ENCODE measurements around the gene ABCF1. TPM values are rescaled to one million over a fixed set of nuclear protein-coding genes. Genes with fewer than 3 reads are reported as not detected.

The ABCF1 gene
- total and polyA plus RNA-seq, 9 of the 15 experiments (the other 6 are each of a cell fraction or from before 2014, with no cell fraction given), result 41.6 to 193 (median 102) TPM

DNA sequence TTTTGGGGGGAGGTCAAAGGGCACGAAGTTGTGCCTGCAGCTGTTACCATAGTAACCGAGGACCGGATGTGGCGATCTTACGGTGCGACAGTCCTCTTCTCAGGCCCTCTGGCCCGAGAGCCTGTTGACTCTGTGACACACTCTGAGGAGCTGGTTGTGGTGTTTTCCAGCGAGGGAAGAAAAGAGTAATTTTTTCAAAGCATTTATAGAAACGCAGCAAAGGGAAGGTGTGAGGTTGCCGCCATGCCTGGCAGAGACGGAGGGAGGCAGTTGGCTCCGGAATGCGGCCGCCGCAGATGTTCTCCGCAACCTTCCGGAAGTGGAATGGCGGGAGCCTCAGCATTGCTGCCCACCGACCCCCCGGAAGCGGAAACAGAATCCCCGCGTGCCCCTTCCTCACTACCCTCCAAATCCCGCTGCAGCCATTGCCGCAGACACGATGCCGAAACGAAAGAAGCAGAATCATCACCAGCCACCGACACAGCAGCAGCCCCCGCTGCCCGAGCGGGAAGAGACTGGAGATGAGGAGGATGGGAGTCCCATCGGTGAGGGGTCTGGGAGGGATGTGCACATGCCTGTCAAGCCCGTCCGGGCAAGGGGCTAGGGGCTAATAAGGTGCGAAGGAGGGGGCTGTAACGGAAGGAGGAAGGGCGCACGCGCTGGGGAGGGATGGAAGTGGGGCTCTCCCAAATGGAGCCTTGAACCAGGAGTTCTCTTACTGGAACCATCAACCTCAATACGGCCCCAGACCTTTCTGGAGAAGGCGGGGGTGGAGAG is 14.1 kb upstream of the ABCF1 start, which contains the start of gene PRR3 (continued):
- TF ChIP-seq, protein P1, sequence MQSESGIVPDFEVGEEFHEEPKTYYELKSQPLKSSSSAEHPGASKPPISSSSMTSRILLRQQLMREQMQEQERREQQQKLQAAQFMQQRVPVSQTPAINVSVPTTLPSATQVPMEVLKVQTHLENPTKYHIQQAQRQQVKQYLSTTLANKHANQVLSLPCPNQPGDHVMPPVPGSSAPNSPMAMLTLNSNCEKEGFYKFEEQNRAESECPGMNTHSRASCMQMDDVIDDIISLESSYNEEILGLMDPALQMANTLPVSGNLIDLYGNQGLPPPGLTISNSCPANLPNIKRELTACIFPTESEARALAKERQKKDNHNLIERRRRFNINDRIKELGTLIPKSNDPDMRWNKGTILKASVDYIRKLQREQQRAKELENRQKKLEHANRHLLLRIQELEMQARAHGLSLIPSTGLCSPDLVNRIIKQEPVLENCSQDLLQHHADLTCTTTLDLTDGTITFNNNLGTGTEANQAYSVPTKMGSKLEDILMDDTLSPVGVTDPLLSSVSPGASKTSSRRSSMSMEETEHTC (IDR thresholded peaks at IDR 0.05), result no peak
- TF ChIP-seq NFRKB (IDR thresholded peaks at IDR 0.05; ENCODE audit: low read depth) (peak; percentile 96), BACH1 (tag; IDR thresholded peaks at IDR 0.05) (no peak), ZNF644 (tag; IDR thresholded peaks at IDR 0.05; ENCODE audit: low read depth) (no peak; the same call in 1 of the 2 replicates), CBX1 (IDR thresholded peaks at IDR 0.05; ENCODE audit: low read depth) (no peak), ILK (tag; IDR thresholded peaks at IDR 0.05; ENCODE audit: borderline replicate concordance, low read depth) (no peak), DPF2 (IDR thresholded peaks at IDR 0.05) (peak; percentile 26), TBP (optimal IDR thresholded peaks at IDR 0.05; ENCODE audit: low read depth, low read length) (peak; percentile 92), NCOA4 (IDR thresholded peaks at IDR 0.05; ENCODE audit: partially characterized antibody) (no peak), IFI16 (CRISPR knock-in tag; IDR thresholded peaks at IDR 0.05) (no peak), SAP30 (IDR thresholded peaks at IDR 0.05; ENCODE audit: borderline replicate concordance, insufficient read depth, low read depth, low read length, poor library complexity, severe bottlenecking) (peak; percentile 92), MEF2D (tag; conservative IDR thresholded peaks at IDR 0.05; ENCODE audit: low read depth) (no peak), IRF2 (CRISPR knock-in tag; IDR thresholded peaks at IDR 0.05) (0 out of 2 replicates have a peak, but pooled peaks have one; percentile 79), SNRNP70 (optimal IDR thresholded peaks at IDR 0.05; ENCODE audit: low read depth, low read length) (no peak), SNIP1 (IDR thresholded peaks at IDR 0.05; ENCODE audit: low read depth) (no peak), SMAD3 (CRISPR knock-in tag; conservative IDR thresholded peaks at IDR 0.05) (no peak), HDAC1 (IDR thresholded peaks at IDR 0.05) (peak in 1 of 2 experiments; percentile 85; a peak in 2 of 4 replicates), FOXM1 (IDR thresholded peaks at IDR 0.05; ENCODE audit: low read depth) (no peak), FOXM1 (CRISPR knock-in tag; IDR thresholded peaks at IDR 0.05; ENCODE audit: low read depth) (no peak)
- TF ChIP-seq, protein P2, sequence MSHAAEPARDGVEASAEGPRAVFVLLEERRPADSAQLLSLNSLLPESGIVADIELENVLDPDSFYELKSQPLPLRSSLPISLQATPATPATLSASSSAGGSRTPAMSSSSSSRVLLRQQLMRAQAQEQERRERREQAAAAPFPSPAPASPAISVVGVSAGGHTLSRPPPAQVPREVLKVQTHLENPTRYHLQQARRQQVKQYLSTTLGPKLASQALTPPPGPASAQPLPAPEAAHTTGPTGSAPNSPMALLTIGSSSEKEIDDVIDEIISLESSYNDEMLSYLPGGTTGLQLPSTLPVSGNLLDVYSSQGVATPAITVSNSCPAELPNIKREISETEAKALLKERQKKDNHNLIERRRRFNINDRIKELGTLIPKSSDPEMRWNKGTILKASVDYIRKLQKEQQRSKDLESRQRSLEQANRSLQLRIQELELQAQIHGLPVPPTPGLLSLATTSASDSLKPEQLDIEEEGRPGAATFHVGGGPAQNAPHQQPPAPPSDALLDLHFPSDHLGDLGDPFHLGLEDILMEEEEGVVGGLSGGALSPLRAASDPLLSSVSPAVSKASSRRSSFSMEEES (CRISPR knock-in tag; IDR thresholded peaks at IDR 0.05), result no peak
- TF ChIP-seq, protein P3, sequence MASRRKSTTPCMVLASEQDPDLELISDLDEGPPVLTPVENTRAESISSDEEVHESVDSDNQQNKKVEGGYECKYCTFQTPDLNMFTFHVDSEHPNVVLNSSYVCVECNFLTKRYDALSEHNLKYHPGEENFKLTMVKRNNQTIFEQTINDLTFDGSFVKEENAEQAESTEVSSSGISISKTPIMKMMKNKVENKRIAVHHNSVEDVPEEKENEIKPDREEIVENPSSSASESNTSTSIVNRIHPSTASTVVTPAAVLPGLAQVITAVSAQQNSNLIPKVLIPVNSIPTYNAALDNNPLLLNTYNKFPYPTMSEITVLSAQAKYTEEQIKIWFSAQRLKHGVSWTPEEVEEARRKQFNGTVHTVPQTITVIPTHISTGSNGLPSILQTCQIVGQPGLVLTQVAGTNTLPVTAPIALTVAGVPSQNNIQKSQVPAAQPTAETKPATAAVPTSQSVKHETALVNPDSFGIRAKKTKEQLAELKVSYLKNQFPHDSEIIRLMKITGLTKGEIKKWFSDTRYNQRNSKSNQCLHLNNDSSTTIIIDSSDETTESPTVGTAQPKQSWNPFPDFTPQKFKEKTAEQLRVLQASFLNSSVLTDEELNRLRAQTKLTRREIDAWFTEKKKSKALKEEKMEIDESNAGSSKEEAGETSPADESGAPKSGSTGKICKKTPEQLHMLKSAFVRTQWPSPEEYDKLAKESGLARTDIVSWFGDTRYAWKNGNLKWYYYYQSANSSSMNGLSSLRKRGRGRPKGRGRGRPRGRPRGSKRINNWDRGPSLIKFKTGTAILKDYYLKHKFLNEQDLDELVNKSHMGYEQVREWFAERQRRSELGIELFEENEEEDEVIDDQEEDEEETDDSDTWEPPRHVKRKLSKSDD (conservative IDR thresholded peaks at IDR 0.05; ENCODE audit: low read length), result no peak
- TF ChIP-seq, protein P4, sequence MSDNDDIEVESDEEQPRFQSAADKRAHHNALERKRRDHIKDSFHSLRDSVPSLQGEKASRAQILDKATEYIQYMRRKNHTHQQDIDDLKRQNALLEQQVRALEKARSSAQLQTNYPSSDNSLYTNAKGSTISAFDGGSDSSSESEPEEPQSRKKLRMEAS (CRISPR knock-in tag; IDR thresholded peaks at IDR 0.05), result peak; percentile 98

Data from K562 (cell line).